AG04450 (cell line): ENCODE data around the gene SLC16A5. TPM values are rescaled to one million over a fixed set of nuclear protein-coding genes. Genes with fewer than 3 reads are reported as not detected.

Source experiments
- CTCF ChIA-PET: fragments of 300-600, 350-600 bp; formaldehyde crosslinking; extraction: SDS; loops from one replicate; lab custom pipeline; 2022; ENCODE audit warnings: antibody characterized with exemption, inconsistent platforms; lab: Charles Lee
- POLR2A ChIA-PET: fragments of 350-600 bp; formaldehyde crosslinking; extraction: SDS; loops from one replicate; lab custom pipeline; 2021; ENCODE audit warnings: antibody characterized with exemption, inconsistent platforms; lab: Yijun Ruan, JAX
- DNase-seq: peaks from one replicate; pipeline ENCODE4 v3.0.0-alpha.2; 2011; ENCODE audit warnings: low read depth, low spot score
- H3K27ac ChIP-seq: one replicate; pipeline ENCODE4 v1.5.1; 2012; ENCODE audit warnings: low read depth, low read length, control low read depth
- H3K27me3 ChIP-seq: one replicate; pipeline ENCODE4 v1.6.0; 2012; ENCODE audit warnings: low read length; ENCODE audit not compliant: control insufficient read depth, insufficient read depth
- H3K4me3 ChIP-seq: 2 replicates; pipeline ENCODE4 v1.5.1; 2011; ENCODE audit warnings: mild to moderate bottlenecking, low read depth, low read length, control low read depth
- H3K9me3 ChIP-seq: 2 replicates; pipeline ENCODE4 v1.5.1; 2012; ENCODE audit warnings: low read length; ENCODE audit not compliant: control insufficient read depth, insufficient read depth
- polyA plus RNA-seq: library from polyadenylated mRNA; depleted of rRNA; stranded (reverse); fragments of >200 nt; gene quantifications from 2 replicates; pipeline ENCODE4 v1.2.3, GENCODE V29; 2011
- TF ChIP-seq, protein P1 (sequence below): IDR thresholded peaks from 2 replicates; pipeline ENCODE4 v1.5.1; 2011; ENCODE audit warnings: low read depth, low read length, control low read depth, inconsistent platforms

Gene SLC16A5
- polyA plus RNA-seq, 1 experiment: 2.9 TPM

DNA sequence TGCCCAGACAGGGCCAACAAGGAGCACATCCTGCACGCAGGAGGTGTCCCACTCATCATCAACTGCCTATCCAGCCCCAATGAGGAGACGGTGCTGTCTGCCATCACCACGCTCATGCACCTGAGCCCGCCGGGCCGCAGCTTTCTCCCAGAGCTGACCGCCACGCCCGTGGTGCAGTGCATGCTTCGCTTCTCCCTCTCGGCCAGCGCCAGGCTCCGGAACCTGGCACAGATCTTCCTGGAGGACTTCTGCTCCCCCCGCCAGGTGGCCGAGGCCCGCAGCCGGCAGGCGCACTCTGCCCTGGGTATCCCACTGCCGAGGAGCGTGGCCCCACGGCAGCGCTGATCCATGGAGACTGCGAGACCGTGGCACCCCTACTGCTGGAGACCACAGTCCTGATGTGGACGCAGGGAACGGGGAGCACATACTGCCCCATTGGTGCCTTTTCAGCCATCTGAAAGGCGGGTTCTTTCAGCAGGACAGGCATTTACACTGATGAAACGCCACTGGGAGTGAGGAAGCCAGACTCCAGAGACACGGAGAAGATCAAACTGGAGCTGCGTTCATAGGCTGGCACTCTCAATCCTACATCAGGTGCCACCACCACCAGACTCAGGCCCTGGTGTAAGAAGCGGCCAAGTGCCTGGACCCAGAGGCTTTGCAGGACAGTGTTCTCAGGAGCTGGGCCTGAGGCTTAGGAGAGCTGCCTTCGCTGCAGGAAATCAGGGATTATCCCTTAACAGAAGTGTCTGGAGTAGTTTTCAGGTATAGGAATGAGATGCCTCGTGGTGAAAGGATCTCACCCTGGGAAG lies 41.1 kb downstream of the SLC16A5 start:
- H3K27ac ChIP-seq: no peak overlapping the region
- H3K4me3 ChIP-seq: no peak overlapping the region
- no peak for DNase-seq
- H3K9me3 ChIP-seq: peaks cover 5% of the 10 kb centered on the region; the same call in 1 of the 2 replicates
- TF ChIP-seq, protein P1, sequence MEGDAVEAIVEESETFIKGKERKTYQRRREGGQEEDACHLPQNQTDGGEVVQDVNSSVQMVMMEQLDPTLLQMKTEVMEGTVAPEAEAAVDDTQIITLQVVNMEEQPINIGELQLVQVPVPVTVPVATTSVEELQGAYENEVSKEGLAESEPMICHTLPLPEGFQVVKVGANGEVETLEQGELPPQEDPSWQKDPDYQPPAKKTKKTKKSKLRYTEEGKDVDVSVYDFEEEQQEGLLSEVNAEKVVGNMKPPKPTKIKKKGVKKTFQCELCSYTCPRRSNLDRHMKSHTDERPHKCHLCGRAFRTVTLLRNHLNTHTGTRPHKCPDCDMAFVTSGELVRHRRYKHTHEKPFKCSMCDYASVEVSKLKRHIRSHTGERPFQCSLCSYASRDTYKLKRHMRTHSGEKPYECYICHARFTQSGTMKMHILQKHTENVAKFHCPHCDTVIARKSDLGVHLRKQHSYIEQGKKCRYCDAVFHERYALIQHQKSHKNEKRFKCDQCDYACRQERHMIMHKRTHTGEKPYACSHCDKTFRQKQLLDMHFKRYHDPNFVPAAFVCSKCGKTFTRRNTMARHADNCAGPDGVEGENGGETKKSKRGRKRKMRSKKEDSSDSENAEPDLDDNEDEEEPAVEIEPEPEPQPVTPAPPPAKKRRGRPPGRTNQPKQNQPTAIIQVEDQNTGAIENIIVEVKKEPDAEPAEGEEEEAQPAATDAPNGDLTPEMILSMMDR: no peak
- POLR2A ChIA-PET: no interaction called here
- no peaks in the 10 kb centered on the region for H3K27me3 ChIP-seq
- CTCF ChIA-PET: interaction anchor here (2.1 to 5.2 kb wide), 2 partner anchors 13 to 15 kb away, joined by 13 to 67 read pairs; no protein-coding TSS in a partner anchor

DNA sequence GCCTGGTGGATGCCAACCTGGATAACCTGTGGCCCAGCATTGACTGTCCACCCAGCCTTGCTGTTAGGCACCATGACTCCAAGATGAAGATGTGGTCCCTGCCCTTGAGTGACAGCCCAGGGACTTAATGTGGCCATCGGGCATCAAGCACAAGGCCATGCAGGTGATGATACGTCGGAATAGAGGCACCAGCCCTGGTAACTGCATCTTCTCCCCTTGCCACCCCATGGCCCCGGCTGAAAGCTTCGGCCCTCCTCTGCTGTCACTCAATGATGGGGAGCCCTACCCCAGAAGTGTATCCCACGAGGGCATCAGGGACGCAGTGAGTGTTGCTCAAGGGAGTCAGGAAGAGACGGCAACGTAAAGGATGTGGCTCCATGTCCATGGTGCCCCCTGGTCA lies 41.8 kb downstream of the SLC16A5 start:
- TF ChIP-seq, protein P1: no peak
- no peaks in the 10 kb centered on the region for H3K27me3 ChIP-seq
- H3K9me3 ChIP-seq: no peaks in the 10 kb centered on the region; the same call in 1 of the 2 replicates
- H3K4me3 ChIP-seq: no peak overlapping the region
- POLR2A ChIA-PET: no interaction called here
- H3K27ac ChIP-seq: no peak overlapping the region
- CTCF ChIA-PET: interaction anchor here (0.6 to 5.2 kb wide), 3 partner anchors 9 to 151 kb away, joined by 4 to 67 read pairs (median 23); no protein-coding TSS in a partner anchor
- DNase-seq: no peak

DNA sequence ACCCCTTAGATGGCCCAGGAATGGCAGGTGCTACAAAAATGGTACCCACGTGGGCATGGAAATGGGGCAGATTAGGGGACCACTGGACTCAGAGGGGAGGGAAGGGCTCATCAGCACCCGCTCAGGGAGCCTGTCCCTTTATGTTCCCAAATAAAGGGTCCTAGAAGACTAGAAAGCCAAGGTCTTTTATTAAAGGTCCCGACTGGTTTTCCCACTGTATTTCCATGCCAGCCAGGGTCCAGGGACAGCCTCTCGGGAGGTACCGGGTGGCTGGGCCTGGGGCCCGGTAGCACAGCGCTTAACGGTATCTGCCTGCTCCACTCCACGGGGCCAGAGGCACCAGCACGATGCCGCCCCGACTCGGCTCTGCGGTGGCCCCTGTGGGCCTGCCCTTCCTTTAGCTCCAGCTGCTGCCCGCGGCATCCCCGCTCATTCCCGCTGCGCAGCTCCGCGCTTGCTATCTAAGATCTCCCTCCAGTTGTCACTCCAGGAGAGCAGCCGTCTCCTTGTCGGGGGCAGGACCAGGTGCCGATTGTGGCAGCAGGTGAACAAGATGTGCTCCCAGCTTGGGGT lies 42.4 kb downstream of the SLC16A5 start:
- TF ChIP-seq, protein P1: no peak
- Histone ChIP-seq H3K27ac (no peak overlapping the region), H3K9me3 (no peaks in the 10 kb centered on the region; the same call in 1 of the 2 replicates), H3K4me3 (peak overlapping the region; percentile 75), H3K27me3 (no peaks in the 10 kb centered on the region)
- DNase-seq: no peak
- POLR2A ChIA-PET: interaction anchor here (0.6 to 2.2 kb wide), 3 partner anchors 16 to 118 kb away, joined by 4 to 12 read pairs (median 7); partner anchors contain the start of gene MRPL58
- CTCF ChIA-PET: interaction anchor here (0.5 to 5.2 kb wide), 13 partner anchors 9 to 151 kb away, joined by 3 to 67 read pairs (median 5); no protein-coding TSS in a partner anchor

DNA sequence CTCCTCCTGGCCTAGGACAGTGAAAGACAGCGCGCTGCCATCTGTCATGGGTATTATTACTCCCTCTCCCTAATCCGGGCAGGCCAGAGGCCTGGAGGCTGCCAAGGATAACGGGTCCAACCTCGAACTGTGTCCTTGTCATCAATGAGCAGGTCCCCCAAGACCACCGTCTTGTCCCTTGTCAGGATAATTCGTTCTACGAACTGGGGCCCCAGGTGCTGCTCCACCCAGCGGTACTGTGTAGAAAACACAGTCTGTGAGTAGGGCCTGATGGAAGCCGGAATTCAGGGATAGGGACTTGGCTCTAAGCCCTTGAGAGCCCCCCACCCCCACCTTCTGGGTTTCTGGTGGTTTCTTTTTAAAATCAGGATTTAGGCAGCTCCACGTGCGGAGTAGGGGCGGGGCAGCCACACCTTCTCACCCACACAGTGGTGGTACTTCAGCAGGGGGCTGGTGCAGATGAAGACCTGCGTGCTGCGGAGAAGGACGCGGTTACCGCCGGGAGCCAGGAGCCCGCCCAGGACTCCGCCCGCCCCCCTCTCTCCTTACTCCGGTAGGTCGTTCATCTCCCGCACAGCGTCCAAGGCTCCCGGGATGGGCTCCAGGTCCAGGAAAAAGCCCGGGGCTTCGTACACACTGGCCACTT lies 43.0 kb downstream of the SLC16A5 start:
- ChIA-PET CTCF (interaction anchor here (0.5 to 5.2 kb wide), 20 partner anchors 8 to 173 kb away, joined by 3 to 67 read pairs (median 4); no protein-coding TSS in a partner anchor), POLR2A (interaction anchor here (0.6 to 2.2 kb wide), 7 partner anchors 15 to 118 kb away, joined by 3 to 12 read pairs (median 5); partner anchors contain the start of genes JPT1 and MRPL58)
- H3K4me3 ChIP-seq: peak overlapping the region; percentile 75
- H3K9me3 ChIP-seq: no peaks in the 10 kb centered on the region; the same call in 1 of the 2 replicates
- TF ChIP-seq, protein P1: peak; percentile 67
- DNase-seq: no peak
- H3K27me3 ChIP-seq: no peaks in the 10 kb centered on the region
- peak overlapping the region; percentile 78 for H3K27ac ChIP-seq
